Measurements from ENCODE around the gene ANXA4. TPM values are rescaled to one million over a fixed set of nuclear protein-coding genes. Genes with fewer than 3 reads are reported as not detected.

Gene ANXA4
- total RNA-seq, 1 experiment from 2014 or later: 82.9 TPM

GRCh38 chr2:69827796-69828540, 86.0 kb downstream of the ANXA4 start:
- intact Hi-C loops (cut with micrococcal nuclease; ENCODE audit: unreplicated experiment): no loop called here
- BruUV-seq (replicated peaks): no TSS peak
- Histone ChIP-seq H2AFZ (no peak overlapping the region), H3K4me1 (replicated peaks; ENCODE audit: insufficient read depth) (peaks cover 22% of the 10 kb centered on the region), H3K27me3 (ENCODE audit: insufficient read depth, low read depth) (no peaks in the 10 kb centered on the region), H3K4me3 (no peak overlapping the region), H3F3A (ENCODE audit: insufficient read depth, low read depth) (peaks cover 20% of the 10 kb centered on the region; the same call in 1 of the 2 replicates), H4K20me1 (ENCODE audit: insufficient read depth) (no peaks in the 10 kb centered on the region), H3K4me2 (0 out of 2 replicates have a peak overlapping the region, but pooled peaks have one; percentile 92), H3K79me2 (ENCODE audit: low read depth) (peaks cover 34% of the 10 kb centered on the region), H3K36me3 (ENCODE audit: low read depth) (no peaks in the 10 kb centered on the region), H3K27ac (no peak overlapping the region), H3K9me2 (ENCODE audit: insufficient read depth) (no peaks in the 10 kb centered on the region), H3K9me3 (ENCODE audit: insufficient read depth, low read depth) (no peaks in the 10 kb centered on the region)
- ChIA-PET CTCF (interaction anchor here (0.5 to 0.6 kb wide), 2 partner anchors 10 to 327 kb away, joined by 5 to 10 read pairs; no protein-coding TSS in a partner anchor), POLR2A (ENCODE audit: unreplicated experiment) (no interaction called here)
- TF ChIP-seq EZH2 (IDR thresholded peaks at IDR 0.05; ENCODE audit: low read depth): no peak
- no peak for TF ChIP-seq CTCF (conservative IDR thresholded peaks at IDR 0.05)
- DNase-seq: no peak

GRCh38 chr2:69828938-69829255, 87.0 kb downstream of the ANXA4 start:
- H3K9me3 ChIP-seq (ENCODE audit: insufficient read depth, low read depth): no peaks in the 10 kb centered on the region
- intact Hi-C loops (cut with micrococcal nuclease; ENCODE audit: unreplicated experiment): no loop called here
- TF ChIP-seq EZH2 (IDR thresholded peaks at IDR 0.05; ENCODE audit: low read depth) (no peak), CTCF (conservative IDR thresholded peaks at IDR 0.05) (no peak)
- no peaks in the 10 kb centered on the region for H3K27me3 ChIP-seq (ENCODE audit: insufficient read depth, low read depth)
- BruUV-seq (replicated peaks): TSS peak; percentile 98
- peak overlapping the region; percentile 99 for H2AFZ ChIP-seq
- H4K20me1 ChIP-seq (ENCODE audit: insufficient read depth): no peaks in the 10 kb centered on the region
- peaks cover 22% of the 10 kb centered on the region for H3K4me1 ChIP-seq (replicated peaks; ENCODE audit: insufficient read depth)
- H3K27ac ChIP-seq: peak overlapping the region; percentile 75
- peak overlapping the region; percentile 82 for H3K4me3 ChIP-seq
- H3K79me2 ChIP-seq (ENCODE audit: low read depth): peaks cover 39% of the 10 kb centered on the region
- ChIA-PET POLR2A (ENCODE audit: unreplicated experiment) (interaction anchor here (0.7 kb wide), 2 partner anchors 247 to 724 kb away, joined by 3 read pairs; no protein-coding TSS in a partner anchor), CTCF (no interaction called here)
- H3K4me2 ChIP-seq: peak overlapping the region; percentile 92
- no peaks in the 10 kb centered on the region for H3K9me2 ChIP-seq (ENCODE audit: insufficient read depth)
- H3K36me3 ChIP-seq (ENCODE audit: low read depth): no peaks in the 10 kb centered on the region
- no peak for DNase-seq
- peaks cover 20% of the 10 kb centered on the region; the same call in 1 of the 2 replicates for H3F3A ChIP-seq (ENCODE audit: insufficient read depth, low read depth)

- no peaks in the 10 kb centered on the region for H3K36me3 ChIP-seq (ENCODE audit: low read depth)
- POLR2A ChIA-PET (ENCODE audit: unreplicated experiment): interaction anchor here (0.7 kb wide), 2 partner anchors 247 to 723 kb away, joined by 3 read pairs; no protein-coding TSS in a partner anchor
- H3K4me3 ChIP-seq: peak within 1 kb of the TSS; percentile 82
- H3K4me2 ChIP-seq: peak within 1 kb of the TSS; percentile 92
- peaks cover 20% of the 10 kb centered on the region; the same call in 1 of the 2 replicates for H3F3A ChIP-seq (ENCODE audit: insufficient read depth, low read depth)
- DNase-seq: peak; percentile 86 to 97
- peaks cover 44% of the 10 kb centered on the region for H3K79me2 ChIP-seq (ENCODE audit: low read depth)
- no TSS peak for BruUV-seq (replicated peaks)
- H3K4me1 ChIP-seq (replicated peaks; ENCODE audit: insufficient read depth): peaks cover 22% of the 10 kb centered on the region
- no peaks in the 10 kb centered on the region for H3K9me3 ChIP-seq (ENCODE audit: insufficient read depth, low read depth)
- H3K27me3 ChIP-seq (ENCODE audit: insufficient read depth, low read depth): no peaks in the 10 kb centered on the region
- intact Hi-C loops (cut with micrococcal nuclease; ENCODE audit: unreplicated experiment): no loop called here
- peak within 1 kb of the TSS; percentile 75 for H3K27ac ChIP-seq
- no peaks in the 10 kb centered on the region for H4K20me1 ChIP-seq (ENCODE audit: insufficient read depth)
- no peaks in the 10 kb centered on the region for H3K9me2 ChIP-seq (ENCODE audit: insufficient read depth)
- TF ChIP-seq CTCF (conservative IDR thresholded peaks at IDR 0.05) (no peak), EZH2 (IDR thresholded peaks at IDR 0.05; ENCODE audit: low read depth) (no peak)
- H2AFZ ChIP-seq: peak within 1 kb of the TSS; percentile 99
- CTCF ChIA-PET: no interaction called here
Measured at GRCh38 chr2:69829256-69830044, 87.5 kb downstream of the ANXA4 start, which contains the start of gene GMCL1. Gene GMCL1, plus strand, starts transcription at chr2:69829660. Its CDS starts 233 bp downstream, at chr2:69829893.
